H9 (cell line): ENCODE data around the gene ARHGAP15. TPM values are rescaled to one million over a fixed set of nuclear protein-coding genes. Genes with fewer than 3 reads are reported as not detected.

ENCODE experiments used
- DNase-seq: peaks from one replicate; pipeline ENCODE4 v3.0.0-alpha.2; 2017
- H2AFZ ChIP-seq: one replicate; pipeline ENCODE4 v1.6.1; 2013; ENCODE audit warnings: mild to moderate bottlenecking, low read length, control low read depth, moderate library complexity
- H2AK5ac ChIP-seq: 2 replicates; pipeline ENCODE4 v1.6.1; 2013; ENCODE audit warnings: low read length, control low read depth, mixed read lengths; ENCODE audit not compliant: insufficient read length
- H2BK120ac ChIP-seq: one replicate; pipeline ENCODE4 v1.6.1; 2013; ENCODE audit warnings: low read depth, mild to moderate bottlenecking, low read length, control low read depth, inconsistent platforms; ENCODE audit not compliant: poor library complexity, severe bottlenecking
- H2BK12ac ChIP-seq: 2 replicates; pipeline ENCODE4 v1.6.1; 2013; ENCODE audit warnings: low read length, control low read depth, mixed read lengths, low read depth; ENCODE audit not compliant: insufficient read length
- H2BK15ac ChIP-seq: 2 replicates; pipeline ENCODE4 v1.6.1; 2013; ENCODE audit warnings: low read depth, low read length, control low read depth
- H2BK20ac ChIP-seq: one replicate; pipeline ENCODE4 v1.6.1; 2013; ENCODE audit warnings: low read depth, mild to moderate bottlenecking, low read length, control low read depth, inconsistent platforms; ENCODE audit not compliant: poor library complexity, severe bottlenecking
- H2BK5ac ChIP-seq: 2 replicates; pipeline ENCODE4 v1.6.1; 2013; ENCODE audit warnings: low read length, control low read depth, mixed read lengths; ENCODE audit not compliant: insufficient read length
- H3K14ac ChIP-seq: 2 replicates; pipeline ENCODE4 v1.6.1; 2013; ENCODE audit warnings: low read length, control low read depth; ENCODE audit not compliant: insufficient read depth
- H3K18ac ChIP-seq: 2 replicates; pipeline ENCODE4 v1.6.1; 2013; ENCODE audit warnings: low read depth, mild to moderate bottlenecking, mixed read lengths, low read length, control low read depth; ENCODE audit not compliant: insufficient read length
- H3K23ac ChIP-seq: 2 replicates; pipeline ENCODE4 v1.6.1; 2013; ENCODE audit warnings: low read length, control low read depth, mixed read lengths, low read depth; ENCODE audit not compliant: insufficient read length
- H3K23me2 ChIP-seq: 2 replicates; pipeline ENCODE4 v1.6.1; 2013; ENCODE audit warnings: low read depth, mild to moderate bottlenecking, mixed read lengths, low read length, control low read depth; ENCODE audit not compliant: insufficient read length, poor library complexity, severe bottlenecking
- H3K27ac ChIP-seq: 2 replicates; pipeline ENCODE4 v1.5.1; 2013; ENCODE audit warnings: low read length, control low read depth, mixed read lengths, low read depth; ENCODE audit not compliant: insufficient read length
- H3K27me3 ChIP-seq: 2 replicates; pipeline ENCODE4 v1.6.1; 2013; ENCODE audit warnings: low read length, control low read depth, inconsistent platforms; ENCODE audit not compliant: insufficient read depth
- H3K4ac ChIP-seq: 2 replicates; pipeline ENCODE4 v1.6.1; 2013; ENCODE audit warnings: low read depth, mild to moderate bottlenecking, control low read depth, inconsistent platforms, low read length, moderate library complexity
- H3K4me1 ChIP-seq: 2 replicates; pipeline ENCODE4 v1.6.1; 2013; ENCODE audit warnings: low read length, control low read depth, inconsistent platforms; ENCODE audit not compliant: insufficient read depth
- H3K4me2 ChIP-seq: 2 replicates; pipeline ENCODE4 v1.6.1; 2013; ENCODE audit warnings: low read length, control low read depth, mixed read lengths; ENCODE audit not compliant: insufficient read length, insufficient read depth
- H3K56ac ChIP-seq: 2 replicates; pipeline ENCODE4 v1.6.1; 2013; ENCODE audit warnings: low read depth, mild to moderate bottlenecking, mixed read lengths, low read length, control low read depth; ENCODE audit not compliant: insufficient read length
- H3K79me1 ChIP-seq: 2 replicates; pipeline ENCODE4 v1.6.1; 2013; ENCODE audit warnings: low read depth, mild to moderate bottlenecking, moderate library complexity, low read length, control low read depth, inconsistent platforms; ENCODE audit not compliant: insufficient read depth, poor library complexity, severe bottlenecking
- H3K79me2 ChIP-seq: 2 replicates; pipeline ENCODE4 v1.6.1; 2013; ENCODE audit warnings: low read length, control low read depth, inconsistent platforms; ENCODE audit not compliant: insufficient read depth
- H3K9ac ChIP-seq: 2 replicates; pipeline ENCODE4 v1.6.1; 2013; ENCODE audit warnings: low read length, control low read depth, mixed read lengths; ENCODE audit not compliant: insufficient read length; ENCODE audit errors: extremely low read depth
- H3K9me3 ChIP-seq: one replicate; pipeline ENCODE4 v1.6.1; 2013; ENCODE audit warnings: low read depth, low read length, inconsistent platforms; ENCODE audit not compliant: control insufficient read depth
- H3T11ph ChIP-seq: one replicate; pipeline ENCODE4 v1.6.1; 2013; ENCODE audit warnings: mild to moderate bottlenecking, low read length, control low read depth, inconsistent platforms
- H4K20me1 ChIP-seq: one replicate; pipeline ENCODE4 v1.6.1; 2013; ENCODE audit not compliant: control insufficient read depth, insufficient read length, insufficient read depth
- H4K5ac ChIP-seq: 2 replicates; pipeline ENCODE4 v1.6.1; 2013; ENCODE audit warnings: low read depth, mild to moderate bottlenecking, mixed read lengths, low read length, control low read depth; ENCODE audit not compliant: insufficient read length
- H4K8ac ChIP-seq: replicated peaks from 2 replicates; pipeline ENCODE4 v1.6.1; 2013; ENCODE audit warnings: low read length, control low read depth, mixed read lengths, low read depth; ENCODE audit not compliant: insufficient read length
- H4K91ac ChIP-seq: 2 replicates; pipeline ENCODE4 v1.6.1; 2013; ENCODE audit warnings: low read depth, mild to moderate bottlenecking, moderate library complexity, mixed read lengths, low read length, control low read depth; ENCODE audit not compliant: insufficient read length
- H3K27ac Mint-ChIP-seq, 3 experiments: 2 replicates in 2 of 3; 3 replicates in 1 of 3; pipeline ENCODE4 v1.8.0; 2020 to 2021; ENCODE audit warnings: mixed read lengths in 3 of 3, mild to moderate bottlenecking in 1 of 3, moderate library complexity in 1 of 3
- H3K27me3 Mint-ChIP-seq: 2 replicates; pipeline ENCODE4 v1.8.0; 2021; ENCODE audit warnings: low read depth, mild to moderate bottlenecking, moderate library complexity, mixed read lengths
- H3K36me3 Mint-ChIP-seq, 3 experiments: 2 replicates in 2 of 3; 3 replicates in 1 of 3; pipeline ENCODE4 v1.8.0; 2020 to 2021; ENCODE audit warnings: low read depth in 3 of 3, mixed read lengths in 3 of 3; ENCODE audit not compliant: insufficient read depth in 1 of 3
- H3K4me1 Mint-ChIP-seq, 2 experiments: 2 replicates each; pipeline ENCODE4 v1.8.0; 2020; ENCODE audit warnings: mixed read lengths in 2 of 2
- H3K4me3 Mint-ChIP-seq, 2 experiments: 2 replicates in 1 of 2; 3 replicates in 1 of 2; pipeline ENCODE4 v1.8.0; 2020 to 2021; ENCODE audit warnings: mild to moderate bottlenecking in 2 of 2, mixed read lengths in 2 of 2, moderate library complexity in 1 of 2
- H3K9me3 Mint-ChIP-seq, 2 experiments: 2 replicates in 1 of 2; 3 replicates in 1 of 2; pipeline ENCODE4 v1.8.0; 2020; ENCODE audit warnings: mild to moderate bottlenecking in 2 of 2, mixed read lengths in 2 of 2, moderate library complexity in 1 of 2
- CTCF ChIP-seq: fragments of 200-600 bp; sonication (generic); conservative IDR thresholded peaks from 3 replicates; pipeline ENCODE4 v1.8.0; 2021; ENCODE audit warnings: antibody characterized with exemption, mild to moderate bottlenecking
- WGBS: extraction: QIAGEN DNeasy Blood & Tissue Kit; methylation state at CpG from one replicate; pipeline ENCODE4 v1.1.7; 2013; ENCODE audit warnings: missing lambda C conversion rate, low lambda C conversion rate, mixed read lengths; ENCODE audit not compliant: insufficient read length; ENCODE audit errors: extremely low coverage; 5-methylcytosine and 5-hydroxymethylcytosine counted together
- long read RNA-seq: library from polyadenylated mRNA; unstranded; transcript quantifications from one replicate; pipeline ENCODE4 v2.0.0, GENCODE V29; 2020
- total RNA-seq: library from RNA; stranded (reverse); gene quantifications from 2 replicates; pipeline ENCODE4 v1.2.1, GENCODE V29; 2021

Gene ARHGAP15
- not detected in 2 replicates for total RNA-seq
- long read RNA-seq, result 0 reads

- Mint-ChIP-seq H3K27ac (no peak within 1 kb of the TSS), H3K9me3 (no peaks in the 10 kb centered on the region), H3K36me3 (no peaks in the 10 kb centered on the region), H3K4me3 (no peak within 1 kb of the TSS), H3K27me3 (no peaks in the 10 kb centered on the region), H3K4me1 (peaks cover 0 to 4% of the 10 kb centered on the region in 2 experiments; a peak in 1 of 4 replicates)
- Histone ChIP-seq H2BK5ac (no peak within 1 kb of the TSS), H2BK12ac (no peak within 1 kb of the TSS), H3K18ac (peak within 1 kb of the TSS; percentile 58), H4K8ac (peak within 1 kb of the TSS; percentile 95), H3K14ac (no peak within 1 kb of the TSS), H2BK20ac (no peak within 1 kb of the TSS), H3K9ac (no peak within 1 kb of the TSS), H3K56ac (no peak within 1 kb of the TSS), H3K27me3 (no peaks in the 10 kb centered on the region), H3K27ac (no peak within 1 kb of the TSS), H4K20me1 (no peaks in the 10 kb centered on the region), H3K79me1 (no peaks in the 10 kb centered on the region), H3T11ph (no peak within 1 kb of the TSS), H2AK5ac (no peak within 1 kb of the TSS), H3K23ac (no peak within 1 kb of the TSS), H3K4me2 (no peak within 1 kb of the TSS), H4K5ac (no peak within 1 kb of the TSS), H3K9me3 (no peaks in the 10 kb centered on the region), H4K91ac (no peak within 1 kb of the TSS), H2BK120ac (no peak within 1 kb of the TSS), H2AFZ (peak within 1 kb of the TSS; percentile 22), H3K23me2 (no peaks in the 10 kb centered on the region), H2BK15ac (no peak within 1 kb of the TSS), H3K79me2 (no peaks in the 10 kb centered on the region), H3K4me1 (no peaks in the 10 kb centered on the region), H3K4ac (no peak within 1 kb of the TSS)
- TF ChIP-seq CTCF, result no peak
- no CpG with 5 or more reads among the region's 13 CpGs for WGBS
- no peak for DNase-seq
Measured at GRCh38 chr2:143128681-143129580, at the start of gene ARHGAP15. ARHGAP15 (plus strand) TSS chr2:143129419.
